ENCODE results near the gene NAT10. TPM values are rescaled to one million over a fixed set of nuclear protein-coding genes. Genes with fewer than 3 reads are reported as not detected.

Gene NAT10
- total RNA-seq, 1 donor from 2014 or later, result 63.5 TPM

GRCh38 chr11:34166806-34167740 lies 61.6 kb downstream of the NAT10 start:
- H3K4me1 Mint-ChIP-seq (ENCODE audit: unreplicated experiment), result peaks cover 19% of the 10 kb centered on the region
- no peak for DNase-seq (ENCODE audit: extremely low spot score, unreplicated experiment)
- TF ChIP-seq CTCF (conservative IDR thresholded peaks at IDR 0.05), result no peak
- H3K9me3 Mint-ChIP-seq, result no peaks in the 10 kb centered on the region
- peak overlapping the region; percentile 18 for H3K4me3 Mint-ChIP-seq
- no peaks in the 10 kb centered on the region for H3K27me3 Mint-ChIP-seq
- peaks cover 11% of the 10 kb centered on the region for H3K36me3 Mint-ChIP-seq
- H3K27ac Mint-ChIP-seq, result peak overlapping the region; percentile 31

- TF ChIP-seq CTCF (conservative IDR thresholded peaks at IDR 0.05), result no peak
These were observed 62.5 kb downstream of the NAT10 start for GRCh38 chr11:34167961-34168360.

GRCh38 chr11:34168642-34169420 lies 63.4 kb downstream of the NAT10 start:
- Mint-ChIP-seq H3K4me3 (no peak overlapping the region), H3K4me1 (ENCODE audit: unreplicated experiment) (peaks cover 19% of the 10 kb centered on the region), H3K36me3 (peaks cover 11% of the 10 kb centered on the region), H3K9me3 (no peaks in the 10 kb centered on the region), H3K27me3 (no peaks in the 10 kb centered on the region), H3K27ac (peak overlapping the region; percentile 19)
- TF ChIP-seq CTCF (conservative IDR thresholded peaks at IDR 0.05), result no peak
- no peak for DNase-seq (ENCODE audit: extremely low spot score, unreplicated experiment)

More at GRCh38 chr11:34167961-34168360, 62.5 kb downstream of the NAT10 start:
- Mint-ChIP-seq H3K27me3 (no peaks in the 10 kb centered on the region), H3K4me1 (ENCODE audit: unreplicated experiment) (peaks cover 19% of the 10 kb centered on the region), H3K9me3 (no peaks in the 10 kb centered on the region), H3K4me3 (no peak overlapping the region), H3K36me3 (peaks cover 11% of the 10 kb centered on the region), H3K27ac (peak overlapping the region; percentile 31)
- no peak for DNase-seq (ENCODE audit: extremely low spot score, unreplicated experiment)

- Mint-ChIP-seq H3K36me3 (peaks cover 11% of the 10 kb centered on the region), H3K4me1 (ENCODE audit: unreplicated experiment) (peaks cover 19% of the 10 kb centered on the region), H3K9me3 (no peaks in the 10 kb centered on the region), H3K27me3 (no peaks in the 10 kb centered on the region), H3K27ac (peak overlapping the region; percentile 25), H3K4me3 (no peak overlapping the region)
- no peak for DNase-seq (ENCODE audit: extremely low spot score, unreplicated experiment)
- TF ChIP-seq CTCF (conservative IDR thresholded peaks at IDR 0.05), result no peak
These were observed 64.3 kb downstream of the NAT10 start for GRCh38 chr11:34169686-34170085.

- peaks cover 31% of the 10 kb centered on the region for H3K4me1 Mint-ChIP-seq (ENCODE audit: unreplicated experiment)
- H3K27me3 Mint-ChIP-seq, result no peaks in the 10 kb centered on the region
- no peak for DNase-seq (ENCODE audit: extremely low spot score, unreplicated experiment)
- no peaks in the 10 kb centered on the region for H3K9me3 Mint-ChIP-seq
- H3K4me3 Mint-ChIP-seq, result no peak overlapping the region
- no peaks in the 10 kb centered on the region for H3K36me3 Mint-ChIP-seq
- no peak for TF ChIP-seq CTCF (conservative IDR thresholded peaks at IDR 0.05)
- no peak overlapping the region for H3K27ac Mint-ChIP-seq
These were observed 67.6 kb downstream of the NAT10 start for GRCh38 chr11:34173050-34173449.

Measured in type B pancreatic cell (in vitro differentiated cells).